ENCODE data around the gene KCNJ5. TPM values are rescaled to one million over a fixed set of nuclear protein-coding genes. Genes with fewer than 3 reads are reported as not detected.

The KCNJ5 gene
- total RNA-seq, 1 donor from 2014 or later, result not detected

DNA sequence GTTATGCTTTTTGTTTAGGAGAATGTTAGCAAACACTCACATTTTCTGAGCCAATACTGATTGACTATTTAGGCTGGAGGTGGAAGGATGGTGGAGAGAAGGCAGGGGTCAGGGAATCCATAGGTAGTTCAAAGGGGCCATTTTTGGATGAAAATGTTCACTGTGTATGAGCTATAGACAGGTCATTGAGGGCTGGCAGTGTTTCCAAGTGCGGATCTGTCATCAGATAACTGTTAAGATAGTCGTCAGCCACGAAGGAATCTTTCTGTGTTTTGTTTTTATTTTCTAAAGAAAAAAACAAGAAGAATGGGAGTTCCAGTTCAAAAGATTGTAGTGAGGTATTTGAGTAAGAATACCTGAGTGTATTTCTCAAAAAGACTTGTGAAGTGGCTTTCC is 3.1 kb downstream of the KCNJ5 start:
- Histone ChIP-seq H3K27me3 (peaks cover 84% of the 10 kb centered on the region), H3K4me3 (no peak overlapping the region), H3K27ac (no peak overlapping the region), H3K4me2 (no peak overlapping the region), H3K36me3 (no peaks in the 10 kb centered on the region), H3K9ac (no peak overlapping the region), H3F3A (ENCODE audit: low read depth) (peaks cover 34% of the 10 kb centered on the region), H3K4me1 (peaks cover 34% of the 10 kb centered on the region), H3K79me2 (ENCODE audit: low read depth) (no peaks in the 10 kb centered on the region), H2AFZ (replicated peaks) (no peak overlapping the region), H3K9me3 (ENCODE audit: low read depth) (no peaks in the 10 kb centered on the region), H4K20me1 (ENCODE audit: low read depth) (peaks cover 33% of the 10 kb centered on the region)
- no peak for DNase-seq (ENCODE audit: low spot score)
- no peaks in the 10 kb centered on the region for H3K36me3 Mint-ChIP-seq
- no peaks in the 10 kb centered on the region for H3K9me3 Mint-ChIP-seq
- peaks cover 23% of the 10 kb centered on the region for H3K27me3 Mint-ChIP-seq (ENCODE audit: insufficient read depth, low read depth)
- peak overlapping the region; percentile 2 for H3K27ac Mint-ChIP-seq
- H3K4me3 Mint-ChIP-seq, result no peak overlapping the region
- H3K4me1 Mint-ChIP-seq, result peaks cover 35% of the 10 kb centered on the region
- TF ChIP-seq EZH2 (IDR thresholded peaks at IDR 0.05), result no peak
- TF ChIP-seq, protein P1, sequence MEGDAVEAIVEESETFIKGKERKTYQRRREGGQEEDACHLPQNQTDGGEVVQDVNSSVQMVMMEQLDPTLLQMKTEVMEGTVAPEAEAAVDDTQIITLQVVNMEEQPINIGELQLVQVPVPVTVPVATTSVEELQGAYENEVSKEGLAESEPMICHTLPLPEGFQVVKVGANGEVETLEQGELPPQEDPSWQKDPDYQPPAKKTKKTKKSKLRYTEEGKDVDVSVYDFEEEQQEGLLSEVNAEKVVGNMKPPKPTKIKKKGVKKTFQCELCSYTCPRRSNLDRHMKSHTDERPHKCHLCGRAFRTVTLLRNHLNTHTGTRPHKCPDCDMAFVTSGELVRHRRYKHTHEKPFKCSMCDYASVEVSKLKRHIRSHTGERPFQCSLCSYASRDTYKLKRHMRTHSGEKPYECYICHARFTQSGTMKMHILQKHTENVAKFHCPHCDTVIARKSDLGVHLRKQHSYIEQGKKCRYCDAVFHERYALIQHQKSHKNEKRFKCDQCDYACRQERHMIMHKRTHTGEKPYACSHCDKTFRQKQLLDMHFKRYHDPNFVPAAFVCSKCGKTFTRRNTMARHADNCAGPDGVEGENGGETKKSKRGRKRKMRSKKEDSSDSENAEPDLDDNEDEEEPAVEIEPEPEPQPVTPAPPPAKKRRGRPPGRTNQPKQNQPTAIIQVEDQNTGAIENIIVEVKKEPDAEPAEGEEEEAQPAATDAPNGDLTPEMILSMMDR (IDR thresholded peaks at IDR 0.05), result no peak
- TF ChIP-seq EZH2phosphoT487 (IDR thresholded peaks at IDR 0.05), result no peak

DNA sequence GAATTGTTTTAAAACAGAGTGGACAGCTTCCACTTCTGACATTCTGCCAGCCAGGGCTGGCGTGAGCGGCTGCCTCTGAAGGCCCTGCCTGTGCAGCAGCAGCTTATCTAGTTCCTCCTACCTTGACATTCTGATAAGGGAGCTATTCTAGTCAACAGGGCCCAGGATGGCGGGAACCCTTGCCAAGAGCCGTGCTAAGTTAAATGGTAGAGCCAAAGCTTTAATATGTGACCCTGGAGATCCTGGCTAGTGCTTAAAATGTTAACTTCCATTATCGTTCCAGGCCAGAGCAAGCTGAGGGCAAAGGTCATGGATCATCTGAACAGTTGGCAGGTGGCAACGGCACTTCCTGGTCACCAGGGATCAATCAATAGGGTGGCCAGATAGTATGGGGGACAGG is 3.5 kb downstream of the KCNJ5 start:
- peaks cover 84% of the 10 kb centered on the region for H3K27me3 ChIP-seq
- TF ChIP-seq EZH2phosphoT487 (IDR thresholded peaks at IDR 0.05) (no peak), EZH2 (IDR thresholded peaks at IDR 0.05) (no peak)
- no peak overlapping the region for H3K4me3 ChIP-seq
- H3K36me3 Mint-ChIP-seq, result no peaks in the 10 kb centered on the region
- H3K27ac Mint-ChIP-seq, result no peak overlapping the region
- no peaks in the 10 kb centered on the region for H3K36me3 ChIP-seq
- H3K9me3 Mint-ChIP-seq, result no peaks in the 10 kb centered on the region
- no peak overlapping the region for H3K9ac ChIP-seq
- H3K79me2 ChIP-seq (ENCODE audit: low read depth), result no peaks in the 10 kb centered on the region
- no peak for DNase-seq (ENCODE audit: low spot score)
- H2AFZ ChIP-seq (replicated peaks), result no peak overlapping the region
- peaks cover 22% of the 10 kb centered on the region for H3K27me3 Mint-ChIP-seq (ENCODE audit: insufficient read depth, low read depth)
- H3K4me2 ChIP-seq, result no peak overlapping the region
- no peak overlapping the region for H3K27ac ChIP-seq
- no peak overlapping the region for H3K4me3 Mint-ChIP-seq
- H3F3A ChIP-seq (ENCODE audit: low read depth), result peaks cover 30% of the 10 kb centered on the region
- peaks cover 31% of the 10 kb centered on the region for H3K4me1 Mint-ChIP-seq
- H4K20me1 ChIP-seq (ENCODE audit: low read depth), result peaks cover 29% of the 10 kb centered on the region
- H3K9me3 ChIP-seq (ENCODE audit: low read depth), result no peaks in the 10 kb centered on the region
- peaks cover 33% of the 10 kb centered on the region for H3K4me1 ChIP-seq

DNA sequence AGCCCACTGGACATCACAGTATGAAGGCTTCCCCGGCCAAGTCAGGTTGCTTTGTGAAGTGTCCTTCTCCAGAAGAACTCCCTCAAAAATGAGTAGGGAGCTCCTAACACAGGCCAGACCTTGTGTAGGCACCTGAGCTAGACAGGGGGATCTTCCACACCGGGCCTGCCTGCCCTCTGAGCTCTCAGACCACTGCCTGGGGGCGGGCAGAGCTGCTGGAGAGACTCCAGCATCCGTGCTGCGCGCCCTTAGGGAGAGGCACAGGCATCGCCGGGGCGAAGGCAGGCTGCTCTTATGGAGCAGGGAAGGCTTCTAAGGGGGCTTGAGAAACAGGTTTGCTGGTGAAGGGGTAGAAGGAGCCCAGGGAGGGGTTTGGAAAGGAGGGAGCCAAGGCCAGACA is 4.4 kb downstream of the KCNJ5 start:
- H3K4me1 Mint-ChIP-seq, result peaks cover 32% of the 10 kb centered on the region
- H3K27me3 ChIP-seq, result peaks cover 84% of the 10 kb centered on the region
- H3K36me3 Mint-ChIP-seq, result no peaks in the 10 kb centered on the region
- H3K4me3 ChIP-seq, result no peak overlapping the region
- H3K4me3 Mint-ChIP-seq, result no peak overlapping the region
- DNase-seq (ENCODE audit: low spot score), result no peak
- no peak for TF ChIP-seq EZH2phosphoT487 (IDR thresholded peaks at IDR 0.05)
- TF ChIP-seq, protein P1 (IDR thresholded peaks at IDR 0.05), result no peak
- peaks cover 25% of the 10 kb centered on the region for H3K4me1 ChIP-seq
- peaks cover 21% of the 10 kb centered on the region for H3K27me3 Mint-ChIP-seq (ENCODE audit: insufficient read depth, low read depth)
- H3K36me3 ChIP-seq, result no peaks in the 10 kb centered on the region
- no peaks in the 10 kb centered on the region for H3K9me3 Mint-ChIP-seq
- no peak overlapping the region for H3K9ac ChIP-seq
- no peaks in the 10 kb centered on the region for H3K9me3 ChIP-seq (ENCODE audit: low read depth)
- H3K27ac Mint-ChIP-seq, result no peak overlapping the region
- peaks cover 28% of the 10 kb centered on the region for H3F3A ChIP-seq (ENCODE audit: low read depth)
- H3K27ac ChIP-seq, result no peak overlapping the region
- no peak overlapping the region for H2AFZ ChIP-seq (replicated peaks)
- H4K20me1 ChIP-seq (ENCODE audit: low read depth), result peaks cover 25% of the 10 kb centered on the region
- H3K4me2 ChIP-seq, result no peak overlapping the region
- H3K79me2 ChIP-seq (ENCODE audit: low read depth), result no peaks in the 10 kb centered on the region

DNA sequence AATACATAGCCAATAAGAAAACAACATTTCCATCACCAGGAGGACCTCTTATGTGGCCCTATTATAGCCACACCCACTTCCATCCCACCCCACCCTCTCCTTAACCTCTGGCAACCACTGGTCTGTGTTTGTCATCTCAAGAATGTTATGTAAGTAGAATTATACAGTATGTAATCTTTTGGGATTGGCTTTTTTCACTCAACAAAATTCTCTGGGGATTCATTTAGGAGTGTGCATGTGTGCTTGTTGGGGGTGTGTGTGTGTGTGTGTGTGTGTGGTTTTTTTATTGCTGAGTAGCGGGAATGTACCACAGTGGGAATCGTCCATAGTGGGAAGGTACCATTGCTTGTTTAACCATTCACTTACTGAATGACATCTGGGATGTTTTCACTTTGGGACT is 5.2 kb downstream of the KCNJ5 start:
- Mint-ChIP-seq H3K27ac (no peak overlapping the region), H3K9me3 (no peaks in the 10 kb centered on the region), H3K27me3 (ENCODE audit: insufficient read depth, low read depth) (peaks cover 26% of the 10 kb centered on the region), H3K36me3 (no peaks in the 10 kb centered on the region), H3K4me1 (peaks cover 31% of the 10 kb centered on the region), H3K4me3 (no peak overlapping the region)
- H3K36me3 ChIP-seq, result no peaks in the 10 kb centered on the region
- no peak overlapping the region for H3K9ac ChIP-seq
- peaks cover 28% of the 10 kb centered on the region for H3F3A ChIP-seq (ENCODE audit: low read depth)
- H4K20me1 ChIP-seq (ENCODE audit: low read depth), result peaks cover 30% of the 10 kb centered on the region
- peaks cover 25% of the 10 kb centered on the region for H3K4me1 ChIP-seq
- H3K27me3 ChIP-seq, result peaks cover 84% of the 10 kb centered on the region
- H3K79me2 ChIP-seq (ENCODE audit: low read depth), result no peaks in the 10 kb centered on the region
- TF ChIP-seq, protein P1 (IDR thresholded peaks at IDR 0.05), result no peak
- TF ChIP-seq EZH2 (IDR thresholded peaks at IDR 0.05), result no peak
- TF ChIP-seq EZH2phosphoT487 (IDR thresholded peaks at IDR 0.05), result no peak
- no peaks in the 10 kb centered on the region for H3K9me3 ChIP-seq (ENCODE audit: low read depth)
- H3K4me3 ChIP-seq, result no peak overlapping the region
- H3K27ac ChIP-seq, result no peak overlapping the region
- no peak overlapping the region for H3K4me2 ChIP-seq
- H2AFZ ChIP-seq (replicated peaks), result no peak overlapping the region
- no peak for DNase-seq (ENCODE audit: low spot score)
